ENCODE results near the gene FNDC8. TPM values are rescaled to one million over a fixed set of nuclear protein-coding genes. Genes with fewer than 3 reads are reported as not detected.

FNDC8 gene
- total RNA-seq, 1 donor from 2014 or later = not detected

- Histone ChIP-seq H3K9me3 (no peaks in the 10 kb centered on the region), H3K27ac (no peak overlapping the region), H3K4me1 (peaks cover 31% of the 10 kb centered on the region), H3K27me3 (ENCODE audit: low read depth) (no peaks in the 10 kb centered on the region), H3K4me3 (no peak overlapping the region), H3K36me3 (no peaks in the 10 kb centered on the region)
- ATAC-seq (no peak), DNase-seq (no peak)
- intact Hi-C loops (cut with DNase I) = no loop called here
- TF ChIP-seq CTCF (IDR thresholded peaks at IDR 0.05) = no peak
Observed at GRCh38 chr17:35084987-35085386, 36.4 kb upstream of the FNDC8 start.

GRCh38 chr17:35086164-35086563 is 35.3 kb upstream of the FNDC8 start:
- ATAC-seq = no peak
- no peaks in the 10 kb centered on the region for H3K27me3 ChIP-seq (ENCODE audit: low read depth)
- no peak overlapping the region for H3K27ac ChIP-seq
- H3K4me1 ChIP-seq = peaks cover 32% of the 10 kb centered on the region
- no peak for TF ChIP-seq CTCF (IDR thresholded peaks at IDR 0.05)
- DNase-seq = no peak
- no peaks in the 10 kb centered on the region for H3K36me3 ChIP-seq
- no peak overlapping the region for H3K4me3 ChIP-seq
- intact Hi-C loops (cut with DNase I) = no loop called here
- H3K9me3 ChIP-seq = no peaks in the 10 kb centered on the region

- Histone ChIP-seq H3K4me1 (peaks cover 31% of the 10 kb centered on the region), H3K36me3 (no peaks in the 10 kb centered on the region), H3K4me3 (no peak overlapping the region), H3K27ac (no peak overlapping the region), H3K27me3 (ENCODE audit: low read depth) (no peaks in the 10 kb centered on the region), H3K9me3 (no peaks in the 10 kb centered on the region)
- no peak for TF ChIP-seq CTCF (IDR thresholded peaks at IDR 0.05)
- intact Hi-C loops (cut with DNase I) = no loop called here
- no peak for ATAC-seq
- DNase-seq = no peak
Observed at GRCh38 chr17:35086931-35087573, 34.4 kb upstream of the FNDC8 start.

GRCh38 chr17:35087731-35088355 is 33.6 kb upstream of the FNDC8 start:
- intact Hi-C loops (cut with DNase I) = no loop called here
- Histone ChIP-seq H3K4me1 (peaks cover 24% of the 10 kb centered on the region), H3K4me3 (peak overlapping the region; percentile 92), H3K27ac (peak overlapping the region; percentile 93), H3K27me3 (ENCODE audit: low read depth) (no peaks in the 10 kb centered on the region), H3K9me3 (no peaks in the 10 kb centered on the region), H3K36me3 (no peaks in the 10 kb centered on the region)
- DNase-seq (no peak), ATAC-seq (peak in 1 of 2 donors; percentile 11)
- no peak for TF ChIP-seq CTCF (IDR thresholded peaks at IDR 0.05)

- Histone ChIP-seq H3K36me3 (no peaks in the 10 kb centered on the region), H3K9me3 (no peaks in the 10 kb centered on the region), H3K27ac (peak overlapping the region; percentile 93), H3K4me3 (peak overlapping the region; percentile 92), H3K4me1 (peaks cover 24% of the 10 kb centered on the region), H3K27me3 (ENCODE audit: low read depth) (no peaks in the 10 kb centered on the region)
- ATAC-seq (peak; percentile 67 to 70), DNase-seq (peak; percentile 75)
- intact Hi-C loops (cut with DNase I) = no loop called here
- no peak for TF ChIP-seq CTCF (IDR thresholded peaks at IDR 0.05)
Observed at GRCh38 chr17:35088356-35088880, 33.0 kb upstream of the FNDC8 start.
